HepG2 (cell line): Measurements from ENCODE around the gene MT1F. TPM values are rescaled to one million over a fixed set of nuclear protein-coding genes. Genes with fewer than 3 reads are reported as not detected.

Source experiments
- JUN ChIP-seq: sonication (generic); formaldehyde crosslinking; IDR thresholded peaks from 2 replicates; pipeline ENCODE4 v1.4.0; 2020; ENCODE audit warnings: mild to moderate bottlenecking, missing genetic modification reagents
- JUND ChIP-seq: sonication (generic); formaldehyde crosslinking; IDR thresholded peaks from 2 replicates; pipeline ENCODE4 v1.8.0; 2022; ENCODE audit warnings: mild to moderate bottlenecking, missing genetic modification reagents
- KLF6 ChIP-seq: IDR thresholded peaks from 2 replicates; pipeline ENCODE4 v1.8.0; 2016; ENCODE audit warnings: missing biosample characterization, missing genetic modification reagents
- NFAT5 ChIP-seq: sonication (generic); formaldehyde crosslinking; IDR thresholded peaks from 2 replicates; pipeline ENCODE4 v1.4.0; 2020; ENCODE audit warnings: missing genetic modification reagents
- NR3C1 ChIP-seq: sonication (generic); formaldehyde crosslinking; IDR thresholded peaks from 2 replicates; pipeline ENCODE4 v1.4.0; 2020; ENCODE audit warnings: missing genetic modification reagents
- PRMT3 ChIP-seq: sonication (generic); formaldehyde crosslinking; IDR thresholded peaks from 2 replicates; pipeline ENCODE4 v1.8.1; 2022; ENCODE audit warnings: low read depth, mild to moderate bottlenecking, moderate library complexity, missing genetic modification reagents, borderline replicate concordance
- RFXAP ChIP-seq: sonication (generic); formaldehyde crosslinking; IDR thresholded peaks from 2 replicates; pipeline ENCODE4 v1.4.0; 2020; ENCODE audit warnings: missing genetic modification reagents, borderline replicate concordance
- SCMH1 ChIP-seq: sonication (generic); formaldehyde crosslinking; IDR thresholded peaks from 2 replicates; pipeline ENCODE4 v1.9.0; 2021; ENCODE audit warnings: missing genetic modification reagents, mild to moderate bottlenecking, borderline replicate concordance
- TFDP2 ChIP-seq: sonication (generic); formaldehyde crosslinking; IDR thresholded peaks from 2 replicates; pipeline ENCODE4 v1.4.0; 2020; ENCODE audit warnings: missing genetic modification reagents
- ZBTB43 ChIP-seq: sonication (generic); formaldehyde crosslinking; conservative IDR thresholded peaks from 2 replicates; pipeline ENCODE4 v1.4.0; 2020; ENCODE audit warnings: missing genetic modification reagents
- ZNF20 ChIP-seq: sonication (generic); formaldehyde crosslinking; IDR thresholded peaks from 2 replicates; pipeline ENCODE4 v1.4.0; 2020; ENCODE audit warnings: mild to moderate bottlenecking, moderate library complexity, missing genetic modification reagents
- ZNF510 ChIP-seq: sonication (generic); formaldehyde crosslinking; IDR thresholded peaks from 2 replicates; pipeline ENCODE4 v1.4.0; 2020; ENCODE audit warnings: low read depth, mild to moderate bottlenecking, missing genetic modification reagents
- ZNF563 ChIP-seq: sonication (generic); formaldehyde crosslinking; IDR thresholded peaks from 2 replicates; pipeline ENCODE4 v1.8.0; 2022; ENCODE audit warnings: mild to moderate bottlenecking, moderate library complexity, missing genetic modification reagents
- ZNF687 ChIP-seq: sonication (generic); formaldehyde crosslinking; IDR thresholded peaks from 2 replicates; pipeline ENCODE4 v1.5.1; 2020; ENCODE audit warnings: mild to moderate bottlenecking, missing genetic modification reagents, moderate library complexity
- ZNF780A ChIP-seq: sonication (generic); formaldehyde crosslinking; IDR thresholded peaks from 2 replicates; pipeline ENCODE4 v1.8.0; 2022; ENCODE audit warnings: mild to moderate bottlenecking, missing genetic modification reagents, moderate library complexity
- polyA plus RNA-seq, 8 experiments: library from polyadenylated mRNA; depleted of rRNA in 3 of 8; stranded (reverse) in 7 of 8; unstranded in 1 of 8; fragments of >200 nt; fragmentation: Illumina TruSeq in 4 of 8; extraction: Trizol in 4 of 8; gene quantifications; 2 replicates each; pipeline versions ENCODE4 v1.2.1 to v1.2.3, GENCODE V29; 2011 to 2016; ENCODE audit warnings: low read depth in 4 of 8, missing spikeins in 1 of 8, mixed read lengths in 1 of 8; ENCODE audit not compliant: insufficient read depth in 1 of 8
- total RNA-seq, 5 experiments: library from RNA; depleted of rRNA; stranded (reverse); fragments of >200 nt; fragmentation: Illumina TruSeq; extraction: Trizol; gene quantifications; 2 replicates each; pipeline ENCODE4 v1.2.3, GENCODE V29; 2016; ENCODE audit warnings: low read depth in 1 of 5

Gene MT1F
- total and polyA plus RNA-seq, 2 of the 13 experiments (the other 11 are each of a cell fraction or from before 2014, with no cell fraction given), result 1.9 to 169 TPM

GRCh38 chr16:56667581-56668571 lies 10.1 kb downstream of the MT1F start, which contains the start of gene MT1G (continued):
- TF ChIP-seq TFDP2 (CRISPR knock-in tag) (0 out of 2 replicates have a peak, but pooled peaks have one; percentile 15), NFAT5 (0 out of 2 replicates have a peak, but pooled peaks have one; percentile 21), ZNF20 (CRISPR knock-in tag) (no peak), JUND (CRISPR knock-in tag) (no peak), RFXAP (no peak), ZNF563 (CRISPR knock-in tag) (no peak), KLF6 (CRISPR knock-in tag) (no peak), JUN (no peak), PRMT3 (CRISPR knock-in tag) (no peak), ZBTB43 (CRISPR knock-in tag) (peak; percentile 33; the same call in 1 of the 2 replicates), ZNF687 (CRISPR knock-in tag) (peak; percentile 87), SCMH1 (no peak), NR3C1 (CRISPR knock-in tag) (no peak), ZNF510 (no peak), ZNF780A (CRISPR knock-in tag) (no peak)
